Urothelium cell line (cell line): Measurements from ENCODE around the gene PIP5K1B.

ENCODE experiments used
- DNase-seq: peaks from one replicate; pipeline ENCODE4 v3.0.0; 2011; ENCODE audit warnings: low spot score, mixed read lengths
- FAIRE-seq: peaks from 2 replicates; lab custom pipeline; 2011; peaks lifted over from hg19 to GRCh38; lab: Jason Lieb, UNC

Gene PIP5K1B

GRCh38 chr9:69012696-69013381 is 307.8 kb downstream of the PIP5K1B start:
- FAIRE-seq (no peak), DNase-seq (no peak)

DNA sequence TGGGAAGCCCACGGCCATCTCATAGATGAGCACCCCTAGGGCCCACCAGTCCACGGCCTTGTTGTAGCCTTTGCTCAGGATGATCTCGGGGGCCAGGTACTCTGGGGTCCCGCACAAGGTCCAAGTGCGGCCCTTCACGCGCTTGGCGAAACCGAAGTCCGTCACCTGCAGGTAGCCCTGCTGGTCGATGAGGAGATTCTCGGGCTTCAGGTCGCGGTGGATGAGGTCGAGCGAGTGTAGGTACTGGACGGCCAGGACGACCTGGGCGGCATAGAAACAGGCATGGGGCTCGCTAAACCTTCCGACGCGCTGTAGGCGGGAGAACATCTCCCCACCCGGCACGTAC is 308.3 kb downstream of the PIP5K1B start:
- FAIRE-seq = no peak
- no peak for DNase-seq

DNA sequence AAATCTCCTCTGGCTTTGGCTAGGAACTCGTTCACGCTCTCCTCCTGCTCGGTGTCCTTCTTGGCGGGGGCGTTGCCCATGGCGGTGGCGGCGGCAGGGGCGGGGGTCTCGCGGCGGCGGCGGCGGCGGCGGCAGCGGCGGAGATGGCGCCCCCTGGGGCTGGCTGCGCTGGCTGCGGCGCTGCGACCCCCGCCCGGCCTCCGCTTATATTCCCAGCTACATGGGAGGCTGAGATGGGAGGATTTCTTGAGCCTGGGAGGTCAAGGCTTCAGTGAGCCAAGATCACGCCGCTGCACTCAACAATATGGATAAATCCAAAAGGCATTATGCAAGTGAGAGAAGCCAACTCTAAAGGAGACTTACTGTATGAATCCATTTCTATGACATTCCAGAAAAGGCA is 309.0 kb downstream of the PIP5K1B start, which contains the start of gene PRKACG:
Gene PRKACG, minus strand, starts transcription at position 101 of the 400 bp plus-strand sequence. Its CDS starts 21 bp downstream, at position 80.
- FAIRE-seq (no peak), DNase-seq (no peak)

- FAIRE-seq (no peak), DNase-seq (no peak)
These were observed 311.4 kb downstream of the PIP5K1B start for GRCh38 chr9:69016191-69017096.

- no peak for FAIRE-seq
These were observed 313.7 kb downstream of the PIP5K1B start for GRCh38 chr9:69018737-69019136.

DNA sequence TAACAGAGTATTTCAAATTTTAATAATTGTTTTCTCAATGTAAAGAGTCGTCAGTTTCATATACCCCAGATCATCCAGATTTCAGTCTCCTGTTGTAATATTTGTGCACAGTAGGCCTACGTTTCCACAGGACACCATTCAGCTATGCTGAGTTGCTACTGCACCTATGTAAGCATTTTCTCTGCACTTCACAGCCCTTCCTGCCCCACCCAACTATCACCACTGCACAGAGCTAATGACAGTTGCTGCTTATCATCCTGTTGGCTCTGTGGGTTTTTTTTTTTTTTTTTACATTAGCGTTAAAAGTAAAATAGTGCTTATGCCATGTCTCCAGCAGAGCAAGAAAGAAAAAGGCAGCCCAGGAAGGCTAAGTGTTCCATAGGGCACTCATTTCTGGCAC is 314.8 kb downstream of the PIP5K1B start:
- DNase-seq = no peak
- FAIRE-seq = no peak

More at GRCh38 chr9:69018737-69019136, 313.7 kb downstream of the PIP5K1B start:
- DNase-seq = no peak

GRCh38 chr9:69020301-69021145 is 315.5 kb downstream of the PIP5K1B start:
- DNase-seq = no peak
- FAIRE-seq = no peak

- FAIRE-seq = no peak
These were observed 318.6 kb downstream of the PIP5K1B start for GRCh38 chr9:69023650-69024049.

DNA sequence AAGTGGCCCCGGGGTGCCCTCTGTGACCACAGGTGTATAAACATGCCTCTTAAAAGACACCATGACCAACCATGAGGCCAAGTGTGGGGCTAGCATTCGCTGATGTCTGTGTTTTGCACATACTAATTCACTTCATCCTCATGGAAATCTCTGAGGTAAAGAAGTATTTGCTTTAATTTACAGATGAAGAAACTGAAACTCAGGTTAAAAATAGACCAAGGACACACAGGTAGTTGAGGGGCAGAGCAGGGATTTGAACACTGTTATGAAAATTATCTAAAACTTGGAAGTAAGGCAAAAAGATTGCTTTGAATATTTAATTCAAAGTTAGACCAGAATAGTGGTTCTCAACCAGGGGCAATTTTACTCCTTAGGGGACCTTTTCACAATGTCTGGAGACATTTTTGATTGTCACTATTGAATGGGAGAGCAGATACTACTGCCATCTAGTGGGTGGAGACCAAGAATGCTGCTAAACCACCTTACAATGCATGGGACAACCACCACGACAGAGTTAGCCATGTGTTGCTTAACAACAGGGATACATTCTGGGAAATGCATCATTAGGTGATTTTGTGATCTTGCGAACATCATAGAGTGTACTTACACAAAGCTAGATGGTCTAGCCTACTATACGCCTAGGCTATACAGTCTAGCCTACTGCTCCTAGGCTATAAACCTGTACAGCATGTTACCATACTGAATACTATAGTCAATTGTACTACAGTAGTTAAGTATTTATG is 322.5 kb downstream of the PIP5K1B start:
- FAIRE-seq = peak; percentile 86
- peak; percentile 54 for DNase-seq

More at GRCh38 chr9:69023650-69024049, 318.6 kb downstream of the PIP5K1B start:
- DNase-seq = no peak

- DNase-seq = no peak
- no peak for FAIRE-seq
These were observed 323.7 kb downstream of the PIP5K1B start for GRCh38 chr9:69028754-69029153.

DNA sequence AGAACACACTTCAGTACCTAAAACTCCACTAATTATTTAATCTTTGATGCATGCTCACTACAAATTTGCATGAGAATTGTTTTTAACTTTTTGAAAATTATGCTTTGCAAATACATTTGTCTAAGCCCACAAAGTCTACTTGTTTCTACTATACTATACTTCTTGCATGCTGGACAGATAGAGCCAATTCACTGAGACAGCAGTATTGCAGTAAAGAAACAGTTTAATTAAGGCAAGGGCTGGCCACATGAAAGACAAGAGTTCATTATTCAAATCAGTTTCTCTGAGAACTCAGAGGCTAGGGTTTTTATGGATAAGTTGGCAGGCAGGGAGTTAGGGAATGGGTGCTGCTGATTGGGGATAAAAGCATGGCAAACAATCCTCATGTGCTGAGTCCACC is 324.5 kb downstream of the PIP5K1B start:
- DNase-seq = no peak
- FAIRE-seq = no peak

DNA sequence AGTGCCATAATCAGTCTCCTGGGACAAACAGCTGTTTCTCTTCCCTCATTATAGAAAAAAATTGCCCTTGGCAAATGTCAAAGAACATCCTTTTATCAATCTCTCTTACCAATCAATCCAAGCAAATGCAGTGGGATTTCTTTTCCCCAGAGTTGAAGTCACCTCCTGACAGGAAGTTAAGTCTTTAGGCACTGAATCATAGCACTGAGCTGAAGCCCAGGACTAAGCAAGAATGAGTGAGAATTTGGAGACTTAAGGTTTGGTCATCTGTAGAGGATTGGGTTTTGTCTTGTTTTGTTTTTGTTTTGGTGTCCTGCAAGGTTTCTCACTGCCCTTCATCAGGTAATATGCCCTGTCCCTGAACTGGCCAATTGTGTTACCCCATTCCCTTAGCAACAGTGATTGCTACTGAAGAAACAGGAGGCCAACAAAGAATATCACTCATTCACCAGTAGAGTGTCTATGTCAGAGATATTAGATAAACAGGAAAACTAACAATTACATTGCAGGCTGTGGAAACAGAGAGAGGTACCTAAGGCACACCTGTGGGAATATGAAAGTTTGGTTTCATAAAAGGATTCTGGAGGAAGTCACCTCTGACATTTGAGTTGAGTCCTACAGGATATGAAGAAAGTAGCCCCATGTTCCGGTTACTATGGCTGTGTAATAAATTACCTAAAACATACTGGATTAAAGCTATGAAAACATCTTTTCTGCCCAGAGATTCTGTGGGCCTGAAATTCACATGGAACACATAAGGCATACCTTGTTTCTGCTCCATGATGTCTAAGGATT is 326.0 kb downstream of the PIP5K1B start:
- DNase-seq (no peak), FAIRE-seq (no peak)

DNA sequence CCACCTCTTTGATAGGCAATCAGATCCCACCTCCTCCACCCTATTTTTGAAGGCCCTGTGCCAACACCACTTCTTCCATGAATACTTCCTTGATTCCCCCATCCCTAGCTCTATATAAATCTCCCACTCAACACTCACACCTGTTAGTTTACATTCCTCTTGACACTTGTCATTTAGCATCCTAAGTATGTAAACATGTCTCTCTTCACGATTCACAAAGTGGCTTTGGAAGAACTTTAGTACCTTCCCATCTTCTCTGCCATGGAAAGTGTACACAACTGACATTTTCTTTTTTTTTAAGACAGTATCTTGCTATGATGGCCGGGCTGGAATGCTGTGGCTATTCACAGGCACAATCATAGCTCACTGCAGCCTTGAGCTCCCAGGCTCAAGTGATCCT is 329.0 kb downstream of the PIP5K1B start:
- DNase-seq = no peak
- FAIRE-seq = no peak

DNA sequence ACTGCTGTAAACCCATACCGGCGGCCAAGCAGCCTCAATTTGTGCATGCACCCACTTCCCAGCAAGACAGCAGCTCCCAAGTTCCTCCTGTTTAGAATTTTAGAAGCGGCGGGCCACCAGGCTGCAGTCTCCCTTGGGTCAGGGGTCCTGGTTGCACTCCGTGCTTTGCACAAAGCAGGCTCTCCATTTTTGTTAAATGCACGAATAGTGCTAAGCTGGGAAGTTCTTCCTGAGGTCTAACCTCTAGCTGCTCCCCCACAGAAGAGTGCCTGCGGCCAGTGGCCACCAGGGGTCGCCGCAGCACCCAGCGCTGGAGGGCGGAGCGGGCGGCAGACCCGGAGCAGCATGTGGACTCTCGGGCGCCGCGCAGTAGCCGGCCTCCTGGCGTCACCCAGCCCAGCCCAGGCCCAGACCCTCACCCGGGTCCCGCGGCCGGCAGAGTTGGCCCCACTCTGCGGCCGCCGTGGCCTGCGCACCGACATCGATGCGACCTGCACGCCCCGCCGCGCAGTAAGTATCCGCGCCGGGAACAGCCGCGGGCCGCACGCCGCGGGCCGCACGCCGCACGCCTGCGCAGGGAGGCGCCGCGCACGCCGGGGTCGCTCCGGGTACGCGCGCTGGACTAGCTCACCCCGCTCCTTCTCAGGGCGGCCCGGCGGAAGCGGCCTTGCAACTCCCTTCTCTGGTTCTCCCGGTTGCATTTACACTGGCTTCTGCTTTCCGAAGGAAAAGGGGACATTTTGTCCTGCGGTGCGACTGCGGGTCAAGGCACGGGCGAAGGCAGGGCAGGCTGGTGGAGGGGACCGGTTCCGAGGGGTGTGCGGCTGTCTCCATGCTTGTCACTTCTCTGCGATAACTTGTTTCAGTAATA is 330.6 kb downstream of the PIP5K1B start, which contains the start of gene FXN:
Gene FXN, plus strand, starts transcription at position 315 of the 871 bp plus-strand sequence. Its CDS starts 31 bp downstream, at position 346.
- FAIRE-seq = peak; percentile 55
- peak; percentile 92 for DNase-seq

- DNase-seq (no peak), FAIRE-seq (no peak)
These were observed 331.3 kb downstream of the PIP5K1B start for GRCh38 chr9:69036309-69036708.

DNA sequence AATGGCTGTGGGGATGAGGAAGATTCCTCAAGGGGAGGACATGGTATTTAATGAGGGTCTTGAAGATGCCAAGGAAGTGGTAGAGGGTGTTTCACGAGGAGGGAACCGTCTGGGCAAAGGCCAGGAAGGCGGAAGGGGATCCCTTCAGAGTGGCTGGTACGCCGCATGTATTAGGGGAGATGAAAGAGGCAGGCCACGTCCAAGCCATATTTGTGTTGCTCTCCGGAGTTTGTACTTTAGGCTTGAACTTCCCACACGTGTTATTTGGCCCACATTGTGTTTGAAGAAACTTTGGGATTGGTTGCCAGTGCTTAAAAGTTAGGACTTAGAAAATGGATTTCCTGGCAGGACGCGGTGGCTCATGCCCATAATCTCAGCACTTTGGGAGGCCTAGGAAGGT is 331.8 kb downstream of the PIP5K1B start:
- no peak for FAIRE-seq

GRCh38 chr9:69040646-69041045 is 335.6 kb downstream of the PIP5K1B start:
- no peak for DNase-seq
- FAIRE-seq = no peak

More for the DNA sequence above, 331.8 kb downstream of the PIP5K1B start:
- no peak for DNase-seq
